IMR-90 (cell line): Measurements from ENCODE around the gene LARP4B. TPM values are rescaled to one million over a fixed set of nuclear protein-coding genes. Genes with fewer than 3 reads are reported as not detected.

Experiments used
- ATAC-seq: fragments of 200-7000 bp; cut with Tn5 transposase; 2 replicates; pipeline ENCODE4 v1.9.1; 2020; ENCODE audit warnings: low read depth, mild to moderate bottlenecking, moderate library complexity
- BruUV-seq: library from RNA; stranded (reverse); fragments of 400-500 nt; replicated peaks from 2 replicates; lab custom pipeline; 2021; lab: Mats Ljungman, UMichigan
- CTCF ChIA-PET: fragments of 300-600 bp; formaldehyde crosslinking; extraction: SDS; loops from one replicate; lab custom pipeline; 2021; ENCODE audit warnings: antibody characterized with exemption; lab: Yijun Ruan, JAX
- POLR2A ChIA-PET: fragments of 300-600 bp; sonication (Branson Sonifier 250); formaldehyde crosslinking; loops from one replicate; lab custom pipeline; 2022; ENCODE audit warnings: antibody characterized with exemption; ENCODE audit not compliant: unreplicated experiment; lab: Charles Lee
- DNase-seq: peaks from one replicate; pipeline ENCODE4 v3.0.0; 2013
- H2AFZ ChIP-seq: replicated peaks from 2 replicates; pipeline ENCODE3; 2013; ENCODE audit warnings: low read length, mild to moderate bottlenecking; ENCODE audit not compliant: poor library complexity
- H2AK5ac ChIP-seq: 2 replicates; pipeline ENCODE4 v1.6.1; 2013; ENCODE audit warnings: low read depth, low read length, inconsistent platforms
- H2AK9ac ChIP-seq: replicated peaks from 2 replicates; pipeline ENCODE3; 2013; ENCODE audit warnings: mild to moderate bottlenecking, low read depth, low read length, moderate library complexity; ENCODE audit not compliant: poor library complexity
- H2BK120ac ChIP-seq: 2 replicates; pipeline ENCODE4 v1.6.1; 2013; ENCODE audit warnings: low read depth, low read length, inconsistent platforms
- H2BK15ac ChIP-seq: 3 replicates; pipeline ENCODE4 v1.6.1; 2013; ENCODE audit warnings: low read depth, low read length, inconsistent platforms
- H2BK20ac ChIP-seq: 2 replicates; pipeline ENCODE4 v1.6.1; 2013; ENCODE audit warnings: low read depth, mild to moderate bottlenecking, inconsistent platforms, low read length, moderate library complexity
- H2BK5ac ChIP-seq: 2 replicates; pipeline ENCODE4 v1.6.1; 2013; ENCODE audit warnings: mild to moderate bottlenecking, low read depth, low read length, inconsistent platforms; ENCODE audit not compliant: poor library complexity, severe bottlenecking
- H3K14ac ChIP-seq: replicated peaks from 2 replicates; pipeline ENCODE4 v1.6.1; 2013; ENCODE audit warnings: low read depth, low read length, inconsistent platforms
- H3K18ac ChIP-seq: 2 replicates; pipeline ENCODE4 v1.6.1; 2013; ENCODE audit warnings: low read depth, low read length, control low read depth
- H3K23ac ChIP-seq: 2 replicates; pipeline ENCODE4 v1.6.1; 2013; ENCODE audit warnings: low read depth, low read length, inconsistent platforms
- H3K27ac ChIP-seq: 2 replicates; pipeline ENCODE4 v1.5.1; 2013; ENCODE audit warnings: mild to moderate bottlenecking, control low read depth, low read length; ENCODE audit not compliant: insufficient read depth
- H3K27me3 ChIP-seq: 2 replicates; pipeline ENCODE4 v1.6.1; 2013; ENCODE audit warnings: low read length; ENCODE audit not compliant: control insufficient read depth, insufficient read depth
- H3K36me3 ChIP-seq: 2 replicates; pipeline ENCODE4 v1.6.1; 2013; ENCODE audit warnings: low read length, mixed read lengths; ENCODE audit not compliant: control insufficient read depth, insufficient read depth
- H3K4ac ChIP-seq: 2 replicates; pipeline ENCODE4 v1.6.1; 2013; ENCODE audit warnings: low read depth, low read length, inconsistent platforms
- H3K4me1 ChIP-seq: 2 replicates; pipeline ENCODE4 v1.6.1; 2013; ENCODE audit warnings: low read length, mixed read lengths; ENCODE audit not compliant: control insufficient read depth, insufficient read depth
- H3K4me2 ChIP-seq: 2 replicates; pipeline ENCODE4 v1.6.1; 2013; ENCODE audit warnings: low read depth, mild to moderate bottlenecking, control low read depth, low read length, moderate library complexity
- H3K4me3 ChIP-seq: 2 replicates; pipeline ENCODE4 v1.5.1; 2013; ENCODE audit warnings: low read depth, mild to moderate bottlenecking, control low read depth, low read length, moderate library complexity; ENCODE audit not compliant: insufficient read depth
- H3K56ac ChIP-seq: 2 replicates; pipeline ENCODE4 v1.6.1; 2013; ENCODE audit warnings: low read length, inconsistent platforms; ENCODE audit not compliant: insufficient read depth; ENCODE audit errors: extremely low read depth
- H3K79me1 ChIP-seq, 2 experiments: 2 replicates each; pipeline ENCODE4 v1.6.1; 2013; ENCODE audit warnings: low read length in 2 of 2, inconsistent platforms in 1 of 2, low read depth in 1 of 2
- H3K9ac ChIP-seq: 2 replicates; pipeline ENCODE4 v1.6.1; 2013; ENCODE audit warnings: low read depth, low read length, control low read depth
- H3K9me1 ChIP-seq: 2 replicates; pipeline ENCODE4 v1.6.1; 2013; ENCODE audit warnings: low read length, inconsistent platforms; ENCODE audit not compliant: insufficient read depth
- H3K9me3 ChIP-seq: 2 replicates; pipeline ENCODE4 v1.6.1; 2013; ENCODE audit warnings: low read length; ENCODE audit not compliant: control insufficient read depth, insufficient read depth
- H4K20me1 ChIP-seq: 2 replicates; pipeline ENCODE4 v1.6.1; 2013; ENCODE audit warnings: low read length, inconsistent platforms; ENCODE audit not compliant: insufficient read depth
- H4K5ac ChIP-seq: 2 replicates; pipeline ENCODE4 v1.6.1; 2013; ENCODE audit warnings: mild to moderate bottlenecking, low read depth, low read length, control low read depth
- H4K8ac ChIP-seq, 2 experiments: 2 replicates each; pipeline ENCODE4 v1.6.1; 2013; ENCODE audit warnings: low read depth in 2 of 2, low read length in 2 of 2, control low read depth in 1 of 2, inconsistent platforms in 1 of 2
- H4K91ac ChIP-seq: 2 replicates; pipeline ENCODE4 v1.6.1; 2013; ENCODE audit warnings: low read depth, low read length, inconsistent platforms; ENCODE audit not compliant: insufficient read depth
- BHLHE40 ChIP-seq: fragments of 150-350 bp; IDR thresholded peaks from 2 replicates; pipeline ENCODE4 v1.6.1; 2016; ENCODE audit warnings: mild to moderate bottlenecking, low read depth, low read length
- CEBPB ChIP-seq: IDR thresholded peaks from 2 replicates; pipeline ENCODE4 v1.6.1; 2012; ENCODE audit warnings: low read depth, low read length, improper control_type of control experiment
- CTCF ChIP-seq: conservative IDR thresholded peaks from 2 replicates; pipeline ENCODE4 v1.5.1; 2012; ENCODE audit warnings: mild to moderate bottlenecking, low read depth, low read length, improper control_type of control experiment
- FOS ChIP-seq: fragments of 150-350 bp; IDR thresholded peaks from 2 replicates; pipeline ENCODE4 v1.6.1; 2016; ENCODE audit warnings: low read depth, low read length
- MAFK ChIP-seq: IDR thresholded peaks from 2 replicates; pipeline ENCODE4 v1.6.1; 2012; ENCODE audit warnings: low read depth, low read length, improper control_type of control experiment
- MAZ ChIP-seq: IDR thresholded peaks from 2 replicates; pipeline ENCODE4 v1.6.1; 2012; ENCODE audit warnings: low read depth, mild to moderate bottlenecking, low read length, improper control_type of control experiment, moderate library complexity, borderline replicate concordance
- NFE2L2 ChIP-seq: fragments of 150-350 bp; IDR thresholded peaks from 2 replicates; pipeline ENCODE4 v1.6.1; 2016; ENCODE audit warnings: low read depth, mild to moderate bottlenecking, low read length
- POLR2A ChIP-seq: IDR thresholded peaks from 2 replicates; pipeline ENCODE4 v1.6.1; 2012; ENCODE audit warnings: mild to moderate bottlenecking, low read depth, low read length
- RFX5 ChIP-seq: IDR thresholded peaks from 2 replicates; pipeline ENCODE4 v1.8.0; 2012; ENCODE audit warnings: low read depth, mild to moderate bottlenecking, low read length, moderate library complexity
- SMC3 ChIP-seq: fragments of 150-350 bp; IDR thresholded peaks from 2 replicates; pipeline ENCODE4 v1.6.1; 2016; ENCODE audit warnings: low read depth, mild to moderate bottlenecking, antibody characterized with exemption, low read length, moderate library complexity
- WGBS, 2 experiments: methylation state at CpG; one replicate each; pipeline versions ENCODE4 v1.1.5 to v1.1.7; 2013; ENCODE audit warnings: missing lambda C conversion rate in 2 of 2; ENCODE audit not compliant: insufficient read length in 1 of 2; ENCODE audit errors: extremely low coverage in 2 of 2; 5-methylcytosine and 5-hydroxymethylcytosine counted together
- dilution Hi-C: fragments of 300-500 bp; cut with HindIII; formaldehyde crosslinking; loops from one replicate; pipeline ENCODE4 v1.14.3; 2018; ENCODE audit warnings: low sequenced_read_pairs; ENCODE audit not compliant: unreplicated experiment
- in situ Hi-C: fragments of 300-500 bp; cut with MboI; formaldehyde crosslinking; loops from 3 replicates; pipeline ENCODE4 v1.14.3; 2019; ENCODE audit warnings: low sequenced_read_pairs, inconsistent platforms, mixed read lengths
- intact Hi-C: fragments of 100-400 bp; cut with micrococcal nuclease; formaldehyde crosslinking; loops from 2 replicates; pipeline ENCODE4 v1.10.0; 2022
- polyA plus RNA-seq, 3 experiments: library from polyadenylated mRNA; depleted of rRNA; stranded (reverse); fragments of >200 nt; gene quantifications; 2 replicates each; pipeline ENCODE4 v1.2.3, GENCODE V29; 2012; ENCODE audit warnings: low replicate concordance in 1 of 3
- total RNA-seq: library from RNA; depleted of rRNA; stranded (reverse); fragments of >200 nt; gene quantifications from 2 replicates; pipeline ENCODE4 v1.2.3, GENCODE V29; 2012

The LARP4B gene
- total and polyA plus RNA-seq, 2 of the 4 experiments (the other 2 are of a cell fraction) = 24.3 to 25.5 TPM

- no peak overlapping the region for H2BK5ac ChIP-seq
- no peaks in the 10 kb centered on the region for H3K9me3 ChIP-seq
- in situ Hi-C loops (no loop called here), dilution Hi-C loops (no loop called here), intact Hi-C loops (no loop called here)
- no peak overlapping the region for H4K5ac ChIP-seq
- no peak overlapping the region for H3K56ac ChIP-seq
- H3K14ac ChIP-seq = no peak overlapping the region
- H2BK120ac ChIP-seq = no peak overlapping the region
- no peaks in the 10 kb centered on the region for H4K20me1 ChIP-seq
- WGBS, 2 experiments = 76% methylated on average over 12 of the region's 20 CpGs; no CpG with 5 or more reads in 1 of the 2 experiments
- H2BK20ac ChIP-seq = no peak overlapping the region
- no peak overlapping the region for H2AK9ac ChIP-seq
- H2BK15ac ChIP-seq = no peak overlapping the region
- no peak overlapping the region for H3K23ac ChIP-seq
- no peaks in the 10 kb centered on the region for H3K79me1 ChIP-seq
- ATAC-seq (no peak), DNase-seq (no peak)
- BruUV-seq = no TSS peak
- no peak overlapping the region for H3K18ac ChIP-seq
- no peak overlapping the region for H3K27ac ChIP-seq
- no peaks in the 10 kb centered on the region for H3K36me3 ChIP-seq
- no peak overlapping the region for H4K8ac ChIP-seq
- no peak overlapping the region for H4K91ac ChIP-seq
- H3K4ac ChIP-seq = no peak overlapping the region
- no peaks in the 10 kb centered on the region for H3K9me1 ChIP-seq
- CTCF ChIA-PET = no interaction called here
- H3K4me1 ChIP-seq = no peaks in the 10 kb centered on the region
- no peak overlapping the region for H3K4me2 ChIP-seq
- TF ChIP-seq BHLHE40 (no peak), SMC3 (no peak), MAZ (no peak), MAFK (no peak), RFX5 (no peak), POLR2A (no peak), NFE2L2 (no peak), CEBPB (no peak), CTCF (no peak), FOS (no peak)
- POLR2A ChIA-PET = no interaction called here
- no peak overlapping the region for H3K4me3 ChIP-seq
- H3K27me3 ChIP-seq = peaks cover 5% of the 10 kb centered on the region; the same call in 1 of the 2 replicates
- H2AFZ ChIP-seq = no peak overlapping the region
- no peak overlapping the region for H3K9ac ChIP-seq
- H2AK5ac ChIP-seq = no peak overlapping the region
Observed at GRCh38 chr10:964988-965417, 33.5 kb upstream of the LARP4B start.
